ENCODE data around the gene CEP55.

Gene CEP55

GRCh38 chr10:93554316-93554663 is 57.9 kb downstream of the CEP55 start:
- TF ChIP-seq ZNF565 (CRISPR knock-in tag; conservative IDR thresholded peaks at IDR 0.05; ENCODE audit: low read depth), result no peak
- TF ChIP-seq GLIS3 (CRISPR knock-in tag; IDR thresholded peaks at IDR 0.05), result no peak
- TF ChIP-seq TCF4 (CRISPR knock-in tag; IDR thresholded peaks at IDR 0.05; ENCODE audit: borderline replicate concordance), result no peak
- TF ChIP-seq ARNTL (CRISPR knock-in tag; IDR thresholded peaks at IDR 0.05; ENCODE audit: borderline replicate concordance, low read depth), result no peak
- no peak for TF ChIP-seq CSDC2 (CRISPR knock-in tag; IDR thresholded peaks at IDR 0.05)
- no peak for TF ChIP-seq ISL1 (CRISPR knock-in tag; IDR thresholded peaks at IDR 0.05)
- no peak for TF ChIP-seq CSRNP3 (CRISPR knock-in tag; IDR thresholded peaks at IDR 0.05)
- TF ChIP-seq PATZ1 (CRISPR knock-in tag; IDR thresholded peaks at IDR 0.05; ENCODE audit: borderline replicate concordance), result no peak
- no peak for TF ChIP-seq ZNF8 (CRISPR knock-in tag; IDR thresholded peaks at IDR 0.05)
- no peak for TF ChIP-seq ZC3H10 (CRISPR knock-in tag; IDR thresholded peaks at IDR 0.05)
- no peak for TF ChIP-seq TSHZ2 (CRISPR knock-in tag; IDR thresholded peaks at IDR 0.05)
- TF ChIP-seq ZFP3 (CRISPR knock-in tag; IDR thresholded peaks at IDR 0.05), result no peak
- no peak for TF ChIP-seq ZFP30 (CRISPR knock-in tag; IDR thresholded peaks at IDR 0.05)
- no peak for TF ChIP-seq SNAI2 (CRISPR knock-in tag; IDR thresholded peaks at IDR 0.05)
- no peak for TF ChIP-seq BACH2 (CRISPR knock-in tag; IDR thresholded peaks at IDR 0.05; ENCODE audit: borderline replicate concordance)
- no peak for TF ChIP-seq CREB5 (CRISPR knock-in tag; IDR thresholded peaks at IDR 0.05; ENCODE audit: low read depth)
- no peak for ATAC-seq

GRCh38 chr10:93554760-93555432 is 58.5 kb downstream of the CEP55 start:
- peak; percentile 98 for ATAC-seq
- no peak for TF ChIP-seq ZFP3 (CRISPR knock-in tag; IDR thresholded peaks at IDR 0.05)
- TF ChIP-seq ZNF8 (CRISPR knock-in tag; IDR thresholded peaks at IDR 0.05), result no peak
- TF ChIP-seq ZFP30 (CRISPR knock-in tag; IDR thresholded peaks at IDR 0.05), result no peak
- no peak for TF ChIP-seq ESRRG (CRISPR knock-in tag; IDR thresholded peaks at IDR 0.05)
- TF ChIP-seq CREB5 (CRISPR knock-in tag; IDR thresholded peaks at IDR 0.05; ENCODE audit: low read depth), result no peak
- no peak for TF ChIP-seq PPARA (CRISPR knock-in tag; IDR thresholded peaks at IDR 0.05; ENCODE audit: borderline replicate concordance)
- no peak for TF ChIP-seq TCF4 (CRISPR knock-in tag; IDR thresholded peaks at IDR 0.05; ENCODE audit: borderline replicate concordance)
- no peak for TF ChIP-seq OSR1 (CRISPR knock-in tag; IDR thresholded peaks at IDR 0.05)
- no peak for TF ChIP-seq ZNF70 (CRISPR knock-in tag; IDR thresholded peaks at IDR 0.05)
- no peak for TF ChIP-seq PATZ1 (CRISPR knock-in tag; IDR thresholded peaks at IDR 0.05; ENCODE audit: borderline replicate concordance)
- no peak for TF ChIP-seq GLIS3 (CRISPR knock-in tag; IDR thresholded peaks at IDR 0.05)
- TF ChIP-seq ZC3H10 (CRISPR knock-in tag; IDR thresholded peaks at IDR 0.05), result no peak
- TF ChIP-seq CSRNP3 (CRISPR knock-in tag; IDR thresholded peaks at IDR 0.05), result no peak
- no peak for TF ChIP-seq SNAI2 (CRISPR knock-in tag; IDR thresholded peaks at IDR 0.05)
- no peak for TF ChIP-seq TSHZ2 (CRISPR knock-in tag; IDR thresholded peaks at IDR 0.05)
- no peak for TF ChIP-seq ISL1 (CRISPR knock-in tag; IDR thresholded peaks at IDR 0.05)
- no peak for TF ChIP-seq BACH2 (CRISPR knock-in tag; IDR thresholded peaks at IDR 0.05; ENCODE audit: borderline replicate concordance)
- TF ChIP-seq ARNTL (CRISPR knock-in tag; IDR thresholded peaks at IDR 0.05; ENCODE audit: borderline replicate concordance, low read depth), result no peak
- TF ChIP-seq ZNF565 (CRISPR knock-in tag; conservative IDR thresholded peaks at IDR 0.05; ENCODE audit: low read depth), result no peak

Measured in SK-N-SH treated with all-trans-retinoic acid at 6 μM for 48 hours (cell line).